Measurements from ENCODE around the gene RNF4. TPM values are rescaled to one million over a fixed set of nuclear protein-coding genes. Genes with fewer than 3 reads are reported as not detected.
"Not testable (repeated sequence)": the region's sequence is repeated elsewhere in the genome, so short reads cannot be mapped to it uniquely, and the experiment has no call there.

The RNF4 gene
- total RNA-seq, 2 experiments from 2014 or later = 106 to 113 TPM

GRCh38 chr4:2510351-2511259 is 41.7 kb downstream of the RNF4 start:
- no peaks in the 10 kb centered on the region for H3K9me3 Mint-ChIP-seq
- H3K4me3 Mint-ChIP-seq = no peak overlapping the region
- no peak for DNase-seq
- ChIA-PET CTCF (no interaction called here), POLR2A (interaction anchor here (1.0 kb wide), 1 partner anchor 13 kb away, joined by 3 read pairs; no protein-coding TSS in a partner anchor)
- H3K27ac Mint-ChIP-seq = peak overlapping the region; percentile 61
- peaks cover 73% of the 10 kb centered on the region for H3K36me3 Mint-ChIP-seq (ENCODE audit: low read depth)
- H3K4me1 Mint-ChIP-seq = peaks cover 24% of the 10 kb centered on the region
- H3K27me3 Mint-ChIP-seq = no peaks in the 10 kb centered on the region

DNA sequence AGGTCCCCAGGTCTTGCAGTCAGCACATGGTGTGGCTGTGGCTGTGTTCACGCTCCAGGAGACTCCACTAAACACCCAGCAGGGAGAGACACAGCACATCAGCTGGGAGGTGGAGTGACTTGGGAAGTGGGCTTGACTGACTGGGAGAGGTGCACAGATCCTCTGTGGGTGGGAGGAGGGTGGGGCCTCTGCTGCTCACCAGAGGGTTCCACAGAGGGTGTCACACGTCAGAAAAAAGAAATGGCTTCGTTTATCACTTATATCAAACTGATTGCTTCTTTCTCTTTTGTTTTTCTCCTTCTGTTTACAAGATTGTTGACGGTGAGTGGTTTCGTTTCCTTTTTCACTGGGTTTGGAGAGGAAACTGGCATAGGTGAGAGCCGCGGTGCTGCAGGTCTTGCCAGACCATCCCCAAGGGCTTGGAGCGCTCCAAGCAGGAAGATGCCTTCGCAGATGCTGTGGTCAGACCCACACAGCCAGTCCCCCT is 42.8 kb downstream of the RNF4 start:
- Mint-ChIP-seq H3K27ac (peak overlapping the region; percentile 85), H3K36me3 (ENCODE audit: low read depth) (peaks cover 74% of the 10 kb centered on the region), H3K4me1 (peaks cover 24% of the 10 kb centered on the region), H3K27me3 (no peaks in the 10 kb centered on the region), H3K4me3 (no peak overlapping the region), H3K9me3 (no peaks in the 10 kb centered on the region)
- ChIA-PET CTCF (no interaction called here), POLR2A (no interaction called here)
- DNase-seq = peak; percentile 28

- CTCF ChIA-PET = no interaction called here
- no peaks in the 10 kb centered on the region for H3K27me3 Mint-ChIP-seq
- peaks cover 24% of the 10 kb centered on the region for H3K4me1 Mint-ChIP-seq
- POLR2A ChIA-PET = no interaction called here
- no peaks in the 10 kb centered on the region for H3K9me3 Mint-ChIP-seq
- H3K36me3 Mint-ChIP-seq (ENCODE audit: low read depth) = peaks cover 69% of the 10 kb centered on the region
- DNase-seq = no peak
- peak overlapping the region; percentile 85 for H3K27ac Mint-ChIP-seq
- no peak overlapping the region for H3K4me3 Mint-ChIP-seq
Observed at GRCh38 chr4:2512396-2513135, 43.7 kb downstream of the RNF4 start.

- H3K9me3 Mint-ChIP-seq, H3K27me3 Mint-ChIP-seq, H3K4me3 Mint-ChIP-seq, POLR2A ChIA-PET, H3K27ac Mint-ChIP-seq, DNase-seq, CTCF ChIA-PET: not testable (repeated sequence)
- H3K4me1 Mint-ChIP-seq = peaks cover 23% of the 10 kb centered on the region
- peaks cover 62% of the 10 kb centered on the region for H3K36me3 Mint-ChIP-seq (ENCODE audit: low read depth)
Observed at GRCh38 chr4:2514193-2514592, 45.3 kb downstream of the RNF4 start.

DNA sequence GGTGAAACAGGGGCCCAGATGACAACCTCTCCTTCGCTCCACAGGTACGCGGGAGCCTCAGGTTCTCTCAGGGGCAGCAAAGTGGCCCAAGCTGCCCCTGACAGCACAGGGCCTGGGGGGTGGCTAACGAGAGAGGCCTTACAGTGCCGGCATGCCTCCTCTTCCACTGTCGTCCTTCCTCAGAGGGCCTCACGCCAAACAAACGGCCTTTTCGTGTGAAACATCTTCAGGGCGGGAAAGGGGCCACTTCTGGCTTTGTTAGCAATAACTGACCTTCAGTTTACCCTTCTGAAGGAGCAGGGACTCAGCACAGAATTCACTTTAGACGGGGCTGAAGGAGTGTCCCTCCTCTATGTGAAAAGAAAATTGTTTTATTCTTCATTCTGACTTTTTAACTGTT is 46.0 kb downstream of the RNF4 start:
- POLR2A ChIA-PET, DNase-seq, H3K27me3 Mint-ChIP-seq, H3K4me3 Mint-ChIP-seq, CTCF ChIA-PET, H3K27ac Mint-ChIP-seq, H3K9me3 Mint-ChIP-seq: not testable (repeated sequence)
- Mint-ChIP-seq H3K36me3 (ENCODE audit: low read depth) (peaks cover 55% of the 10 kb centered on the region), H3K4me1 (peaks cover 19% of the 10 kb centered on the region)

DNA sequence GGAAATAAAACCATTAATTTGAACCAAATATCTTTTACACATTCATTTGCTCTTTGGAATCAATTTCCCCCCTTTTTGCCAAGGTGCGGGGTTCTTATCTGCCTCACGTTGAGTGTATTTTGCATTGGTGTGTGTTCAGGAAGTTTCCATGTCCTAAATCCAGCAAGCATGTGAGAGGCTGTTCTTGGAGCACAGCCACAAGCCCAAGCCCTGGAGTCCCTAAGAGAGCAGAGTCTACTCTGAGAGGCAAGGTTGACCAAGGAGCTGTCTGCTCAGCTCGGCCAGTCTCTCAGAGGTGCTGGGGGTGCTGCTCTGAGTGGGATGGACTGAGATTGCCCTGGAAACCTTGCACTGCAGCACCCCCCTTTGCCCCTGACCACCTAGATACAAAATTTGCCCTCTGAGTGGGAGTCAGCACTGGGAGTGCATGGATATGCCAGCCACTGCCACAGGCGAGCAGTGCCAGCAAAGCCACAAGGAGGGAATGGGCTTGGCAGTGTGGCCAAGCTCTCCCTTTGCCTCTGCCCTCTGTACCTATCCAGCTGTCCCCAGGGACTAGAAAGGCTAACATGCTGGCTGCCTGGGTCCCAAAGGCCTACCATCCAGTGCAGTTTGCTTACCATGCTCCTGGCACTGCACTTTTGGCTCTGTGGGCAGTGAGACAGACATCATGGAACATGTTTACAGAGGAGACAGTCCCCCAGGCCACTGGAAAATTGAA is 47.1 kb downstream of the RNF4 start:
- ChIA-PET POLR2A (no interaction called here), CTCF (interaction anchor here (0.6 kb wide), 1 partner anchor 10 kb away, joined by 3 read pairs; no protein-coding TSS in a partner anchor)
- no peak for DNase-seq
- H3K27me3 Mint-ChIP-seq = no peaks in the 10 kb centered on the region
- no peaks in the 10 kb centered on the region for H3K9me3 Mint-ChIP-seq
- peaks cover 8% of the 10 kb centered on the region for H3K4me1 Mint-ChIP-seq
- no peak overlapping the region for H3K4me3 Mint-ChIP-seq
- no peak overlapping the region for H3K27ac Mint-ChIP-seq
- peaks cover 48% of the 10 kb centered on the region for H3K36me3 Mint-ChIP-seq (ENCODE audit: low read depth)

GRCh38 chr4:2516635-2517034 is 47.7 kb downstream of the RNF4 start:
- peaks cover 6% of the 10 kb centered on the region for H3K4me1 Mint-ChIP-seq
- H3K27ac Mint-ChIP-seq = no peak overlapping the region
- ChIA-PET CTCF (interaction anchor here (0.6 kb wide), 1 partner anchor 9 kb away, joined by 3 read pairs; no protein-coding TSS in a partner anchor), POLR2A (no interaction called here)
- peaks cover 47% of the 10 kb centered on the region for H3K36me3 Mint-ChIP-seq (ENCODE audit: low read depth)
- no peaks in the 10 kb centered on the region for H3K27me3 Mint-ChIP-seq
- no peak for DNase-seq
- H3K9me3 Mint-ChIP-seq = no peaks in the 10 kb centered on the region
- no peak overlapping the region for H3K4me3 Mint-ChIP-seq

- no peak for DNase-seq
- Mint-ChIP-seq H3K4me3 (no peak overlapping the region), H3K36me3 (ENCODE audit: low read depth) (no peaks in the 10 kb centered on the region), H3K27me3 (no peaks in the 10 kb centered on the region), H3K9me3 (no peaks in the 10 kb centered on the region), H3K27ac (no peak overlapping the region), H3K4me1 (no peaks in the 10 kb centered on the region)
- CTCF ChIA-PET = no interaction called here
- POLR2A ChIA-PET = interaction anchor here (0.6 to 1.5 kb wide), 2 partner anchors 9 to 639 kb away, joined by 3 to 7 read pairs; partner anchors contain the start of gene FAM193A
Observed at GRCh38 chr4:2526559-2526958, 57.7 kb downstream of the RNF4 start.

DNA sequence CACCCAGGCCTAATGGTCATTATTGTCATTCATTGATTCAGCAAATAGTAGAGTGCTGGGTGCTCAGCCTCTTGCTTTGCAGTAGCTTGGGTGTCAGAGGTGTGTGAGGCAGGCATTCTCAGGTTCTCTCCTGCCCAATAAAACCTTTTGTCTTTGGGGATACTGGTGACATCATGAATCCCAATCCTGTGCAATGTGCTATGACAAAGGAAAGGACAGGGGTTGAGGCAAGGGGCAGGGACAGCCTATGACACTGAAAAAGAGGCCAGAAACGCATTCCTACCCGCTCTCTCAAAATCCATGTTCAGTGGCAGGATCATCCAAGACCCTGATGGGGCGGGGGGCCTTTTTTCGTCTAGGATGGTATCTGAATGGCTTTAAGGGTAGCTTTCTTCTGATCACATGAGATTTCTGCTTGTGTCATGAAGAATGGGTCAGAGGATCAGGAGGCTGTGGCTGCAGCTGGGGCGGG is 66.0 kb downstream of the RNF4 start:
- Mint-ChIP-seq H3K27me3 (no peaks in the 10 kb centered on the region), H3K4me1 (peaks cover 19% of the 10 kb centered on the region), H3K36me3 (ENCODE audit: low read depth) (peaks cover 7% of the 10 kb centered on the region), H3K4me3 (peak overlapping the region; percentile 91), H3K27ac (peak overlapping the region; percentile 75), H3K9me3 (no peaks in the 10 kb centered on the region)
- ChIA-PET POLR2A (interaction anchor here (0.7 to 4.1 kb wide), 6 partner anchors 8 to 294 kb away, joined by 3 to 55 read pairs (median 8); partner anchors contain the start of genes CFAP99, RNF4 and ZFYVE28), CTCF (interaction anchor here (0.6 to 0.9 kb wide), 2 partner anchors 14 to 298 kb away, joined by 3 to 4 read pairs; no protein-coding TSS in a partner anchor)
- no peak for DNase-seq

DNA sequence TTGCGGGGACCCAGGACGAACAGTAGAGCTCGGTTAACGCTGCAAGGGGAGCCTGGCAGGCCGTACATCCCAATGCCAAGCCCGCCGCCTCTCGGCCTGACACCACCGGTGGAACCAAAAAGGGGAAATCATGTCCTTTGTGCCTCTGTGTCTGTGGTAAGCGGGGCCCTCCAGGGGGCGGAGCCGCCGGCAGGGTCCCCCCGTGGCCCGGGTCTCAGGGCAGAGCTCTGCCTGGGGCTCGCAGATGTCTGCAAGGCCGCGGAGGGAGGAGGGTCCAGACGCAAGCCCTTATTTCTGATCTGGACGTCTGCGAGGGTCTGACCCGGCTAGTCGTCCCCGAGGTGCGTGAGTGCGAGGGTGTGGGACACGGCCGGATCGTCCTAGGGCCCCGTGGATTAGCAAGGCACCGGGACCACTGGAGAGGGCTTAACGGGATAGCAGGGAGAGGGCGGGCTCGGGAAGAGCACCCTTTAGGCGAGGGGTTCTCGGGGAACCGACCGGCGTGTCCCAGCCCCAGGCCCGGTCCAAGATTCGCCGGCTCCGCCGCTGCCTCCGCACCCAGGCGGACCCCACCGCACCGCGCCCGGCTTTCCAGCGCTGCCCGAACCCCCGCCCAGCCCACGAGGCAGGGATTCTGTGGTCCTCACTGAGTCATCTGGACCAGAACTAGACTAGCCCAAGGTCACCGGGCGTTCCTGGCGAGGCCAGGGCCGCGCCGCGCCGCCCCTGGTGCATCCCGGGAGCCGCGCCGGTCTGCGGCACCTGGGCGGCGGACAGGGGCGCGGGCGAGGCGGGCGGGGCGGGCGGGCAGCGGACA is 66.7 kb downstream of the RNF4 start:
- peaks cover 7% of the 10 kb centered on the region for H3K36me3 Mint-ChIP-seq (ENCODE audit: low read depth)
- H3K4me1 Mint-ChIP-seq = peaks cover 19% of the 10 kb centered on the region
- CTCF ChIA-PET = interaction anchor here (0.5 to 1.6 kb wide), 4 partner anchors 14 to 626 kb away, joined by 3 to 5 read pairs (median 4); no protein-coding TSS in a partner anchor
- peak overlapping the region; percentile 91 for H3K4me3 Mint-ChIP-seq
- H3K9me3 Mint-ChIP-seq = no peaks in the 10 kb centered on the region
- no peaks in the 10 kb centered on the region for H3K27me3 Mint-ChIP-seq
- peak overlapping the region; percentile 88 for H3K27ac Mint-ChIP-seq
- POLR2A ChIA-PET = interaction anchor here (0.6 to 4.1 kb wide), 9 partner anchors 9 to 295 kb away, joined by 3 to 55 read pairs (median 3); partner anchors contain the start of gene RNF4
- DNase-seq = peak; percentile 50

GRCh38 chr4:2536193-2537010 is 67.5 kb downstream of the RNF4 start, which contains the start of gene FAM193A:
Gene FAM193A (plus strand): TSS chr4:2536647. CDS start chr4:2536916, 269 bp downstream.
- no peaks in the 10 kb centered on the region for H3K9me3 Mint-ChIP-seq
- peaks cover 19% of the 10 kb centered on the region for H3K4me1 Mint-ChIP-seq
- H3K27ac Mint-ChIP-seq = peak within 1 kb of the TSS; percentile 88
- H3K4me3 Mint-ChIP-seq = peak within 1 kb of the TSS; percentile 91
- H3K36me3 Mint-ChIP-seq (ENCODE audit: low read depth) = peaks cover 7% of the 10 kb centered on the region
- H3K27me3 Mint-ChIP-seq = no peaks in the 10 kb centered on the region
- POLR2A ChIA-PET = interaction anchor here (0.6 to 4.1 kb wide), 15 partner anchors 10 to 298 kb away, joined by 3 to 55 read pairs (median 4); partner anchors contain the start of genes RNF4 and TNIP2
- DNase-seq = peak; percentile 99
- CTCF ChIA-PET = interaction anchor here (0.5 to 1.6 kb wide), 4 partner anchors 297 to 627 kb away, joined by 3 to 5 read pairs (median 3); no protein-coding TSS in a partner anchor

Measured in activated CD4-positive, alpha-beta memory T cell treated with anti-CD3 and anti-CD28 coated beads, Interleukin-2, amount 10 ng/mL, durations not matched to agents 7 days and 5 days (primary cell).